Spleen (tissue), 7 donors: ENCODE results near the gene DDX11.
"Not testable (repeated sequence)": the region's sequence is repeated elsewhere in the genome, so short reads cannot be mapped to it uniquely, and the experiment has no call there.

ENCODE experiments used
- CTCF ChIP-seq, 11 experiments: fragments of 200-600 bp in 7 of 11; fragments of 450-650 bp in 4 of 11; sonication (generic) in 4 of 11; IDR thresholded peaks in 8 of 11; conservative IDR thresholded peaks in 3 of 11; 1 replicate in 7 of 11; 2 replicates in 4 of 11; pipeline versions ENCODE4 v1.4.0 to v1.8.0; 2016 to 2021; ENCODE audit warnings: antibody characterized with exemption in 11 of 11, inconsistent platforms in 4 of 11, mild to moderate bottlenecking in 1 of 11
- POLR2A ChIP-seq, 3 donors: fragments of 450-650 bp; IDR thresholded peaks; one replicate each; pipeline ENCODE4 v1.5.1; 2017; ENCODE audit warnings: antibody characterized with exemption in 3 of 3, mild to moderate bottlenecking in 1 of 3
- donor health status: DM: no; HTN: no; CAD: no; lungs with moderate emphysema.
- donor health status: DM: no; HTN: no; CAD: no.
- donor health status: DM: no; HTN: no; CAD: no.

- not testable (repeated sequence) for TF ChIP-seq CTCF (IDR thresholded peaks at IDR 0.05 in 8 of 11, conservative IDR thresholded peaks at IDR 0.05 in 3 of 11); POLR2A (IDR thresholded peaks at IDR 0.05)
Measured at GRCh38 chr12:31144768-31145167, 71.1 kb downstream of the DDX11 start.
